ENCODE results near the gene NNMT.
"Not testable (repeated sequence)": the region's sequence is repeated elsewhere in the genome, so short reads cannot be mapped to it uniquely, and the experiment has no call there.

NNMT gene

DNA sequence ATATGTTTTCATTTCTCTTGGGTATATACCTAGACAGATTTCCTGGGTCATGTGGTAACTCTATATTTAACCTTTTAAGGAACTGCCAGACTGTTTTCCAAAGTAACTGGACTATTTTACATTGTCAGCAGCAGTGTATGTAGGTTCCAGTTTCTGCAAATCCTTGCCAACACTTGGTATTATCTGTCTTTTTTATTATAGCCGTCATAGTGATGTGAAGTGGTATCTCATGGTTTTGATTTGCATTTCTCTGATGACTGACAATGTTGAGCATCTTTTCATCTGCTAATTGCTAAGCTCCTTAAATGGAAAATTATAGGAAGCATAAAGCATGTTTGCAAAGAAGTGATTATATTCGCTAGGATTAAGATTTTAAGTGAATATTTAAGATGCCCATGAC lies 13.9 kb downstream of the NNMT start:
- DNase-seq (ENCODE audit: low read depth), result no peak

DNA sequence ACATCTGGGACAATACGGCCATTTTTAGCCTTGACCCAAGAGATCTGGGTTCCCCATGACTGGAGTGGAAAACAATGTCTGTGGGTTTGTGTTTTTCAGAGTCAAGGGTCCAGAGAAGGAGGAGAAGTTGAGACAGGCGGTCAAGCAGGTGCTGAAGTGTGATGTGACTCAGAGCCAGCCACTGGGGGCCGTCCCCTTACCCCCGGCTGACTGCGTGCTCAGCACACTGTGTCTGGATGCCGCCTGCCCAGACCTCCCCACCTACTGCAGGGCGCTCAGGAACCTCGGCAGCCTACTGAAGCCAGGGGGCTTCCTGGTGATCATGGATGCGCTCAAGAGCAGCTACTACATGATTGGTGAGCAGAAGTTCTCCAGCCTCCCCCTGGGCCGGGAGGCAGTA lies 15.7 kb downstream of the NNMT start:
- no peak for DNase-seq (ENCODE audit: low read depth)

DNA sequence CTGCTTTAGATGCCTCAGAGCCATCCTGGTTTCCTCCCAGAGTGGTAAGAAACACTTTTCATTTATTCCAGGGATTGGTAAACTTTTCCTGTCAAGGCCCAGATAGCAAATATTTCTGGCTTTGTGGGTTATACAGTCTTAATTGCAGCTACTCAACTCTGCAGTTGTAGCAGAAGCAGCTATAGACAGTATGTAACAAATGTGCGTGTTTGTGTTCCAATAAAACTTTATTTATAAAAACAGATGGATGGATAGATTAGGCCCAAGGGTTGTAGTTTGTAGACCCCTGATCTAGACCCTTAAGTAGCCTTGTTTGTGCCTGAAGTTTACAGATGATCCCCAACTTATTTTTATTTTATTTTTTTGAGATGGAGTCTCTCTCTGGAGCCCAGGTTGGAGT lies 17.9 kb downstream of the NNMT start:
- no peak for DNase-seq (ENCODE audit: low read depth)

DNA sequence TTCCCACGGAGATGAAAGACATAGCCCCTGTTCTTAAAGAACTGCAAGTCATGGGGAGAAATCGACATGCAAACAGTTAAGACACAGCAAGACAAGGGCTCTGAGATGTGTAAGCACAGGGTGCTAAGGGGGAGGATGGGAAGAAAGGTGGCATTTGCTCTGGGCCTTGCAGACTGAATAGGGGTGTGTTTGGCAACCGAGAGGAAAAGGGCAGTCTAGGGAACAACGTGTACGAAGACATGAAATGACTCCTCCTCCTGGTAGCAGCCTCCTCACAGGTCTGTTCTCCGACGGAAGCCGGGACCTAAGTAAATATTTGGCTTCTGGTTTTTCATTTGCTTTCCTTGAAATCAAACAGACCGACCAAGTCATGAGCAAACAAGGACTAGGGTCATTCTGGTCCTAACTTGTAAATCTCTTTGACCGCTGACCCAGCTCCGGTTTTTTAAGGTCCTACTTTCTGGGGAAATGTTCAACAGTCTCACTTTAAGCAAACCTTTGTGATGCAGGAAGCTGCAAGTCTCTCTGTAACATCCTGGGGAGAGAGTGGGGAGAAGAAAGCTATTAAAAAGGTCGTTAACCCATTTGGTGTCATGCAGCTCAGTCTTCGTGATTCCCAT lies 19.7 kb downstream of the NNMT start:
- DNase-seq (ENCODE audit: low read depth), result no peak

DNA sequence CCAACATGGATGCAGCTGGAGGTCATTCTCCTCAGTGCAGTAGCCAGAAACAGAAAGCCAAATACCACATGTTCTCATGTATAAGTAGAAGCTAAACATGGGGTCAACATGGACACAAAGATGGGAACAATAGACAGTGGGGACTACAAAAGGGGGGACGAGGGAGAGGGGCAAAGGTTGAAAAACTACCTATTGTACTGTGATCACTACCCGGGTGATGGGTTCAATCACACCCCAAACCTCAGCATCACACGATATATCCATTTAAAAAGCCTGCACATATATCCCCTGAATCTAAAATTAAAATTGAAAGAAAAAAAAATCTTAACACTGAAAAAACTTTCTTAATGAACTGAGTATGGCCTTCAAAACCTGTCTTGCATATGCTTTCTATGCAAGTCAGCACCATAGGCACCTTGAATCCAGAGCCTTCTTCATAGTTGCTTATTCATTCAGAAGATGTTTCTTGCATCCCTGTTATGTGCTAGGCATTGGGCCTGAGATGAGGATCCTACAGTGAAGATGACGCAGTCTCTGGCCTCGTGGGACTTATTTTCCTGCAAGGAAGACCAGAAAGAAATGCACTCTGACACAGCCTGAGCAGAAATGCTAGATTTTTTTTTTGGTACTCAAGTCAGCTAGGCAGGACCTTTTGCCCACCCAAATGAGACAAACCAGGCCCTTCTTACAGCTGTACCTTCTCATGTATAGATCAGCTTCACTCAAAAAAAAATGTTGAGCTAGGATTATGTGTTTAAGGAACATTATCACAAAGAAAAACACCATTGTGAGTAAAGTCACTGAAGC lies 21.0 kb downstream of the NNMT start:
- DNase-seq (ENCODE audit: low read depth), result no peak

DNA sequence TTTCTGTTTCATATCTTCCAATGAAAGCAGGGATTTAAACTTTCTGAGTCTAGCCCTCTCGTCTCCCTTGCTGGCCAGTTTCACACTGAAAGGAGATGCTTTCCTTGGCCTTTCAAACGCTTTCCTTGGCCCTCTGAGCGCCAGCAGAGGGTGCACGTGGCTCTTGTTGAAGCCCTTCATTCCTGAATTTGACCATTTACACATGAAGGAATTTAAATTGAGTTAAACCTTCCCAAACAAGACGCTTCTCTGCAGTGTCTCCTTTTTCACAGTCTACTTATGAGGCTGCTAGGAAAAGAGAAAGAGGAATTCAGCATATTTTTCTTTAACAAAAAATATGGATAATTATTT lies 21.6 kb downstream of the NNMT start:
- DNase-seq (ENCODE audit: low read depth), result no peak

DNA sequence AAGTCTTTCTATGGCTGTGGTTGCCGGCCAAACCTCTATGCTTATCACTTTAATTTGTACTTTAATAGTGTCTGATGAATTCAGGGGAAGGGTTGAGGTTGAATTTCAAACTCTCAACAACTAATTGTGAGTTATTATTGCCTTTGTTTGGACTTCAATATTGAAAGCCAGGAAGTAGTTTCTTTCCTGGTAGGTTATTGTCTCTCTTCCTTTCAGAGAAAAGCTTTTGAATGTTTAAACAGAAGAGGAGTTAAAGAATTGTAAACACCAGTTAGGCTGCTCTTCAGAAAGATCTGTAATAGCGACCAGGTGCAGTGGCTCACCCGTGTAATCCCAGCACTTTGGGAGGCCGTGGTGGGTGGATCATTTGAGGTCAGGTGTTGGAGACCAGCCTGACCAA lies 22.2 kb downstream of the NNMT start:
- no peak for DNase-seq (ENCODE audit: low read depth)

DNA sequence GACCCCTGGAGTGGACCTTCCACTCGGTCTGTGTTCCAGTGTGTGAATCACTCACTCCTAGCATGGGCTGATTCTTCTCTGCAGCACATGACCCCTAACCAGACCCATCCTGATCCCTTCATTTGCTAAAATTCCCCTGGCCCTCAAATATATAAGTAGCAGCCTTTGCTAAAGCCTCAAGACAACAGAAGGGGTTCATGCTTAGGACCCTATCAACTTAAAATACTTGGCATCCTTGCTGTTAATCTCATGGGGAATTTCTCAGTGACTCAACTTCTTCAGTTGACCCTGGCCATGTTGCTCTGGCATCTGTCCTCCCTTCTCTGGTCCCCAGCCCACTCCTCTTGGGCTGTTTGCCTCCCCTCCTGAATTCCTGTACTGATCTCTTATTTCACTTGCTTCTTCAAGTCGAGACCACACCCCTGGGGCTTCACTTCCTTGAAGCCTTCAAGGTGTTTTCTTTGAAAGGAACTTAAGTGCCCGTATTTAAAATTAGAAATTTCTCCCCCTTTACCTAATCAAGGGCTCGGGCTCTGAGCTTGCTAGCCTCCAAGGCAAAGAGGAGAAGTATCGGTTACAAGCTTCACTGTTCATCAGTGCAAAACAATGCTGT lies 23.6 kb downstream of the NNMT start:
- DNase-seq (ENCODE audit: low read depth), result no peak

DNA sequence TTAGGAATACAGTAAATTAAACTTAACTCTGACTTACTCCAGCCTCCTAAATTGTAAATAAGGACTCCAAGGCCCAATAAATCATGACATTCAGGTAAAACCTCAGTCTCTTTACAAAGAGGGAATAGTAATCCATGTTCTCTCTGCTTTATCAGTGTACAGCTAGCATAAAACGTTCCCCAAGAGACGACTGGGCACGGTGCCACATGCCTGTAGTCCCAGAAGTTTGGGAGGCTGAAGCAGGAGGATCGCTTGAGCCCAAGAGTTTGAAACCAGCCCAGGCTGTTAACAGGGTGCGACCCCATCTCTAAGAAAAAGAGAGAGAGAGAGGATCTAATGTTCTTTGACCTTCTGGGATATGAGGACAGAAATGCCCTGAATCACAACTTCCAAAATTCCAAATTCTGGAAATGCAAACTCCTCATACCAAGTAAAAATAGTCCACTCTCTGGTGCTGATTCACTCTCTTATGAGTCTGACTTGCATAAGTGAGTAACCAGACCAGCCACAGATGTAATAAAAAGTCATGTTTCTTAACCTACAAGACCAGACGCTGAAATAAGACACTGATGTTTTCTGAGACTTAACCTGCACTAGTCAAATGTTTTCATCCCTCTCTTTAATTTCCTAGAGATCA lies 25.5 kb downstream of the NNMT start:
- no peak for DNase-seq (ENCODE audit: low read depth)

DNA sequence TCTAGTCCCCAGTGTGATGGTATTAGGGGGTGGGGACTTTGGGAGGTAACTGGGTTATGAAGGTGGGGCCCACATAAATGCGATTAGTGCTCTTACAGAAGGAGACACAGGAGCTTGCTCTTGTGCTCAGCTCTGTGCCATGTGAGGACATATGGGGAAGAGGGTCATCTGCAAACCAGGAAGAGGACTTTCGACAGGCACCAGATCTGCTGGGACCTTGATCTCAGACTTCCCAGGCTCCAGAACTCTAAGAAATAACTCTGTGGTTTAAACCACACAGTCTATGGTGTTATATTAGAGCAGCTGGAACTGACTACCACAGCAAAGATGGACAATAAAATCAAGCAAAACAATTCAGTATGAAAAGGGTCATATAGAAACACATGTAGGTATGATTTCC lies 26.7 kb downstream of the NNMT start:
- no peak for DNase-seq (ENCODE audit: low read depth)

DNA sequence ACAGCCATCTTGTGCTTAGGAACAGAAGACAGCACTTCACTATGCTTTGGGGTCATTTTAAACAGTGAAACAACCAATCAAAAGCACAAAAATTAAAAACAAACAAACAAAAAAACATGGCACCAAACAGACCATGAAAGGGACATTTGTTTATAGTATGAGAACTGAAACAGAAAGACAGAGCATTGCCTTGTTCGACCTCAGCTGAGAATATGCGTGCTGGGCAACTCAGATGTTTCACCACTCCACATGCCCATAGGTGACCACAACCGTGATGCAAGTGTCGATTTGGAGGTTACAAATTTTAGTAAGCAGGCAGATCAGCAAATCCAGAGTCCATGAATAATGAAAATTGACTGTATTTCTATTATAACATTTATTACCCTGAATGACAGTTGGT lies 30.0 kb downstream of the NNMT start:
- no peak for DNase-seq (ENCODE audit: low read depth)

DNA sequence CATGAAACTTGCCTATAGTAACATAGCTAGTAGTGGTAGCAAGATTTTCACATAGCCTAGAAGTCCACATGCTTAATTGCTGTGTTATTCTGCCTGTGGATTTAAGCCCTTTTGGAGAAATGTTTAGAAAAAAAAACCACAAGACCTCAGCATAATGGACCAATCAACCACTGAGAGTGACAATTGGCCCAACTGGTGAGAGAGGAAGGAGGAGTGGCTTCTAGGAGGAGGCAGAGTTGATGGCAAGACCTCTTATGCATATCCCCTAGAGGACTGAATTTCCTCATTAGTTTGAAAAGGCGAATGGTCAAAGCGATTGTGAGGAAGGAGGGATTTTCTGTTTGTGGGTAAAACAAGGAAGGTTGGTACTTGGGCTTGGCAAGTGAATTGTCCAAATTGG lies 30.6 kb downstream of the NNMT start:
- DNase-seq (ENCODE audit: low read depth), result no peak

DNA sequence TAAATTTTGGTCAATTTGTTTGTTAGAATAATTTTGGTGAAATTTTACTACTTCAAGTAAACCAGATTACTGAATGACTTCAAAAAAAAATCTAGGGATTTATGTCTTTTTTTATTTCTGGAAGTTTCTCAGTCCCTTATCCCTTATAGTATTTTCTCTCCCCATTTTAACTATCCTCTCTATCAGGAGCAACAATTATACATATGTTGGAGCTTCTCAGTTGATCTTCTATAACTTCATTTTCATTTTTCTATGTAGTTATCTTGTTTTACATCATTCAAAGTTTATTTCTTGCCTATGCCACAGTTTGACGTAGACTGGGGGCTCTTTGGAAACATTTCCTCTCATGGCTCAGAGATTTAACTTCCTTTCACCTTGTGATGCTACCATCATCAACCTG lies 34.2 kb downstream of the NNMT start:
- no peak for DNase-seq (ENCODE audit: low read depth)

DNA sequence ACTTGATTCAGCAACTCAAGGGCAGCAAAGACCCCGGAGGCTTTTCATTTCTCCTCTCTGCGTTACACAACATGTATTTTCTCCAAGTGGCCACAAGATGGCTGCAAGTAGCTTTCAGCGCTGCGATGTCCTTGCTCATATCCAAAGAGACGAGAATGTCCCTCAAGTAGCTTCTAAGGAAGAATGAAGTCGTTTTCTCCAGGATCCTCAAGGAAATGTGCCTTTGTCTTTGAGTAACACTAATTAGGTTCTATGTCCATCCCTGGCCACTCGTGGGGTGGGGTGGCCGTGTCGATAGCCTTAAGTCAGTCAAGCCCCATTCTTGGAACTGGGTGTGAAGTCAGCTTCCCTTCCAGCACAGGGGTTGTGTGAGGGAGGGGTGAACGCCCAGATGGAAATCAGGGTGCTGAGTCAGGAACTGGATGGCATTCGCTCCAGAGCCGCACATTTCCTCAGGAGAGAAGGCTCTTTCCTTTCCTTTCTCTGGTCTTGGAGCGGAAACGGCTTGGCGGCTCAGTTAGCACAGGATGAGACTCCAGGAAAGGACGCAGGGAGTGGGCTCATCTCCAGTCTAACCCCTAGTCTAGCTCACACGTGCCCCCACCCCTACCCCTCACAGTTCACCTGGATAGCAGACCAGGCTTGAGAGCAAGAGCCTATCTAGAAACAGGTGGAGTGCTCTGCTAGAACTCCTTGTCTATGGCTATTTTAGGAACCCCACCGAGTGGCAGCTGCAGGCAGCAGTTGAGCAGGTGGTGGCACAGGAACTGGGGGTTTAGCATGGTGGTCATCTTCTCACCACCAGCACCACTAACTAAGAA lies 44.3 kb downstream of the NNMT start:
- peak; percentile 18 for DNase-seq (ENCODE audit: low read depth)

DNA sequence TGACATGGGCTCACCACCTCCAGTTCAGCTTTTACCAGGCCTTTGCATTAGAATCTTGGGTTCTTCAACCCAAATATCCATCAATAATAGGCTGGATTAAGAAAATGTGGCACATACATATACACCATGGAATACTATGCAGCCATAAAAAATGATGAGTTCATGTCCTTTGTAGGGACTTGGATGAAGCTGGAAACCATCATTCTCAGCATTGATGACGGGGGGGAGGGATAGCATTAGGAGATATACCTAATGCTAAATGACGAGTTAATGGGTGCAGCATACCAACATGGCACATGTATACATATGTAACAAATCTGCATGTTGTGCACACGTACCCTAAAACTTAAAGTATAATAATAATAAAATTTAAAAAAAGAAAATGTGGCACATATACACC lies 45.5 kb downstream of the NNMT start:
- DNase-seq (ENCODE audit: low read depth), result not testable (repeated sequence)

DNA sequence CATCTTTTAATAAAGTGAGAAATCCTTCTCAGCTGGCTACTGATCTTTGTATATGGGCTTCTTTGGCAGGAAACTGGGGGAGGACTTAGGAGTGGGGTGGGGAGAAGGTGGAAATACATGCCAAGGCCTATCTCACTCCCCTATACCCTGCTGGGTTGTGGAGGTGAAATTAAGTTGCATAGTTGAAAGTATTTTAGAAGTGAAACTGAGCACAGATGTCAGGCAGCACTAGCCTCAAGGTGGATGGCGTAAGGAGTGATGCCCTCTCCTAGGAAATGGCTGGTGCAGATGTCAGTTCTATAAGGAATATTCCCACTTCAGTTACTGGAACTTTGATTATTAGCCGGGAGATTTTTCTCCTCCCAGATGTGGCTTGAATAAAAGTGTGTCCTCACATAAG lies 46.3 kb downstream of the NNMT start:
- DNase-seq (ENCODE audit: low read depth), result no peak

DNA sequence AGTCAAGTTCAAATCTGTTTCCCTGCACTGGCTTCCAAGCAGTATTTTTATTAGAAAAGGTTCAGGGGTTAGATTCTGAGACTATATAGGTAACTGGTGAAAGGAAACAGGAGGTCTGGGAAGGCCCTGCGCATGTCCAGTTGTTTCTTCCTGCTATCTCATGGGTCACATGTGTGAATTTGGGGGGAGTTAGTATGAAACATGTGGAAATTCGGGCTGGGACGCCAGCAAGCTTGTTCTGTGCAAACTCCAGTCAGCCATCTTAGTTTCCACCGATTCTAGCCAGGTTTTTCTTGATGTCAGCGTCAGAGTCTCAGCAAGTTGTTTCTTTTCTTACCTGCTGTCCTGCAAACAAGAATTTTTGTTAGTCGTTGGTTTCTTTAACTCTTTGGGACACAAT lies 46.8 kb downstream of the NNMT start:
- DNase-seq (ENCODE audit: low read depth), result no peak

DNA sequence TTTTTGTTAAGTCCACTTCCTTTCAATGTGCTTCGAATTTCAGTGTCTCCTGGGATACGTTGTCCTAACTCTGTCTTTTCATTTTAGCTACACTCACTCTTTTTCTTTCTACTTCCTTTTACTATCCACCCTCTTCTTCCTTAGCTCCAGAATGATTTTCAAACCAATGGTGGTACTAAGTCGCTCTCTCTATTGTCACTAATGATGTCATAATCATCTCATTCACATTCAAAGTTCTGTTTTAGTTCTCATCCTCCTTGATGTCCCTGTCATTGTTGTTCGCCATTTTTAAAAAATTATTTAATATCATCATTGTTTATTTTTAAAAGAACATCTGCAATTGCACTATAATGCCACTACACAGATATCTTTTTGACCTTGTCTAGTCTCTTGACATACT lies 47.3 kb downstream of the NNMT start:
- DNase-seq (ENCODE audit: low read depth), result no peak

DNA sequence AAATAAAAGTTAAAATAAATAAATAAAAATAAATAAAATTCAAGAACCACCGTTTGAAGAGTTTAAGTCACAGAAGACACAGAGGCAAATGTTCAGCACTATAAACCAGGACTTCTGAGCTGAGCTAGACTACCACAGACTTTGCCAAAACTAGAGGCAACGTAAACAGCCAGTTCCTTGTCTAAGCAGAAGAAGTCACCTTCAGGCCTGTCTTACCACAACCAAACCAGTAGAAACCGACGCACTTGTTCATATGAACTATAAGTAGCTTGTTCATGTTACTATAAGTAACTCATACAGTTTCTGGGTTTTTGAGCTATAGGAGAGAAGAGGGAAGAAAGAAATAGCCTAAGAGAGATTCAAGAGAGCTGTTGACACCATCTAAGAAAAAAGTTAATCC lies 48.3 kb downstream of the NNMT start:
- DNase-seq (ENCODE audit: low read depth), result no peak

DNA sequence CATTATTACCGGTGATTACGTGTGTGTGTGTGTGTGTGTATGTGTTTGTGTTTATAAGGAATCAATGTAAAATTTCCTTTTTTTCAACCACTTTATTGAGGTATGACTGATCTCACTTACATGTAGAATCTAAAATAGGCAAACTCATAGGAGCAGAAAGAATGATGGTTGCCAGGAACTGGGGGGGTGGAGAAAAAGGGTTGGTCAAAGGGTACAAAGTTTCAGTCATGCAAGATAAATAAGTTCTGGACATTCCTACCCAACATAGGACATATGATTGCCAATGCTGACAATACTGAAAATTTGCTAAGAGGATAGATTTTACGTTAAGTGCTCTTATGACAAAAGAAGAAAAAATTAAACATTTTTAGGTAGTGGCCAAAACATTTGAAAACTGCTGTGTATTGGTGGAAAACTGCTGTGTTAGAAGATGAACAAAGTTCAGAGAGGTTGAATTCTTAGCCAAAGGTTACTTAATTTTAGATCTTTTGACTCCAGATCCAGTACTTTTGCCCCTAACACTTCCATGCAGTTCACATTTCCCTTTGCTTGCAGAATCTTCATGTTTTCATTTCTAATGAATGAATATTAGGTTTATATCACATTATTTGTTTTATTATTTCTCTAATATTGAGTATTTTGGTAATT lies 49.5 kb downstream of the NNMT start:
- DNase-seq (ENCODE audit: low read depth), result no peak

DNA sequence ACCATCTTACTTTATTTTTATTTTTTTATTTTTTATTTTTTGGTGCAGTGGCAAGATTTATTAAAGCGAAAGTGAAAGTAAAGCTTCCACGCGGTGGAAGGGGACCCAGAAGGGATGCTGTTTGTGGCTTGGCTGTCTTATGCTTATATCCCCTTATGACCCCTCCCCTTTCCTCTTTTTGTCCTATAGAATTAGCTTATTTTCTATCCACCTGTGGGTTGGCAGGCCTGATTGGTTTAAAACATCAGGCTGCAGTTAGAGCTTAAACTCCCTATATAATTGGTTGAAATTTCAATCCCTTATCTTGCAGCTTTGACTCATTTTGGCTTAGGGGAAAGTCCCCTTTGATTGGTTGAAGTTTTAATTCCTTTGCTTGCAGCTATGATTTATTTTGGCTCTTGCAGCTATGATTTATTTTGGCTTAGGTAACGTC lies 50.5 kb downstream of the NNMT start:
- DNase-seq (ENCODE audit: low read depth), result no peak

Measured in activated T-cell treated with anti-CD3 and anti-CD28 coated beads for 24 hours (primary cell).